Measurements from ENCODE around the gene SORCS1. TPM values are rescaled to one million over a fixed set of nuclear protein-coding genes. Genes with fewer than 3 reads are reported as not detected.

Gene SORCS1
- total RNA-seq, 3 donors from 2014 or later, result 0.73 to 3.3 (median 2.9) TPM

GRCh38 chr10:107064075-107064474, 100.4 kb downstream of the SORCS1 start:
- no peaks in the 10 kb centered on the region for H3K9me3 ChIP-seq

GRCh38 chr10:107059872-107060271, 104.6 kb downstream of the SORCS1 start:
- Histone ChIP-seq H3K4me3 (no peak overlapping the region), H3K27ac (no peak overlapping the region), H3K36me3 (no peaks in the 10 kb centered on the region), H3K9me3 (no peaks in the 10 kb centered on the region), H3K27me3 (no peaks in the 10 kb centered on the region), H3K4me1 (no peaks in the 10 kb centered on the region)
- TF ChIP-seq, protein P1, sequence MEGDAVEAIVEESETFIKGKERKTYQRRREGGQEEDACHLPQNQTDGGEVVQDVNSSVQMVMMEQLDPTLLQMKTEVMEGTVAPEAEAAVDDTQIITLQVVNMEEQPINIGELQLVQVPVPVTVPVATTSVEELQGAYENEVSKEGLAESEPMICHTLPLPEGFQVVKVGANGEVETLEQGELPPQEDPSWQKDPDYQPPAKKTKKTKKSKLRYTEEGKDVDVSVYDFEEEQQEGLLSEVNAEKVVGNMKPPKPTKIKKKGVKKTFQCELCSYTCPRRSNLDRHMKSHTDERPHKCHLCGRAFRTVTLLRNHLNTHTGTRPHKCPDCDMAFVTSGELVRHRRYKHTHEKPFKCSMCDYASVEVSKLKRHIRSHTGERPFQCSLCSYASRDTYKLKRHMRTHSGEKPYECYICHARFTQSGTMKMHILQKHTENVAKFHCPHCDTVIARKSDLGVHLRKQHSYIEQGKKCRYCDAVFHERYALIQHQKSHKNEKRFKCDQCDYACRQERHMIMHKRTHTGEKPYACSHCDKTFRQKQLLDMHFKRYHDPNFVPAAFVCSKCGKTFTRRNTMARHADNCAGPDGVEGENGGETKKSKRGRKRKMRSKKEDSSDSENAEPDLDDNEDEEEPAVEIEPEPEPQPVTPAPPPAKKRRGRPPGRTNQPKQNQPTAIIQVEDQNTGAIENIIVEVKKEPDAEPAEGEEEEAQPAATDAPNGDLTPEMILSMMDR (IDR thresholded peaks at IDR 0.05), result no peak
- TF ChIP-seq POLR2A (IDR thresholded peaks at IDR 0.05), result no peak
- TF ChIP-seq POLR2AphosphoS5 (IDR thresholded peaks at IDR 0.05), result no peak
- no peak for DNase-seq (ENCODE audit: low spot score in 2 of 2)
- intact Hi-C loops (cut with DNase I; ENCODE audit: low total_unique reads), result no loop called here

More at GRCh38 chr10:107064075-107064474, 100.4 kb downstream of the SORCS1 start:
- no peak for DNase-seq (ENCODE audit: low spot score in 2 of 2)
- TF ChIP-seq POLR2AphosphoS5 (IDR thresholded peaks at IDR 0.05), result no peak
- TF ChIP-seq, protein P1 (IDR thresholded peaks at IDR 0.05), result no peak
- no peak overlapping the region for H3K4me3 ChIP-seq
- no peaks in the 10 kb centered on the region for H3K4me1 ChIP-seq
- H3K36me3 ChIP-seq, result no peaks in the 10 kb centered on the region
- intact Hi-C loops (cut with DNase I; ENCODE audit: low total_unique reads), result no loop called here
- H3K27ac ChIP-seq, result no peak overlapping the region
- no peaks in the 10 kb centered on the region for H3K27me3 ChIP-seq

- Histone ChIP-seq H3K9me3 (no peaks in the 10 kb centered on the region), H3K4me1 (no peaks in the 10 kb centered on the region), H3K27me3 (no peaks in the 10 kb centered on the region), H3K4me3 (no peak overlapping the region), H3K36me3 (no peaks in the 10 kb centered on the region), H3K27ac (no peak overlapping the region)
- no peak for DNase-seq (ENCODE audit: low spot score in 2 of 2)
- intact Hi-C loops (cut with DNase I; ENCODE audit: low total_unique reads), result no loop called here
- TF ChIP-seq POLR2A (IDR thresholded peaks at IDR 0.05), result no peak
- no peak for TF ChIP-seq POLR2AphosphoS5 (IDR thresholded peaks at IDR 0.05)
- TF ChIP-seq, protein P1 (IDR thresholded peaks at IDR 0.05), result no peak
Observed at GRCh38 chr10:107059068-107059804, 105.3 kb downstream of the SORCS1 start.

GRCh38 chr10:107058331-107058730, 106.2 kb downstream of the SORCS1 start:
- no peak overlapping the region for H3K27ac ChIP-seq
- intact Hi-C loops (cut with DNase I; ENCODE audit: low total_unique reads), result no loop called here
- H3K4me3 ChIP-seq, result no peak overlapping the region
- DNase-seq (ENCODE audit: low spot score in 2 of 2), result no peak
- TF ChIP-seq POLR2A (IDR thresholded peaks at IDR 0.05), result no peak
- no peak for TF ChIP-seq POLR2AphosphoS5 (IDR thresholded peaks at IDR 0.05)
- TF ChIP-seq, protein P1 (IDR thresholded peaks at IDR 0.05), result no peak
- no peaks in the 10 kb centered on the region for H3K4me1 ChIP-seq
- H3K36me3 ChIP-seq, result no peaks in the 10 kb centered on the region
- H3K9me3 ChIP-seq, result no peaks in the 10 kb centered on the region
- no peaks in the 10 kb centered on the region for H3K27me3 ChIP-seq

DNA sequence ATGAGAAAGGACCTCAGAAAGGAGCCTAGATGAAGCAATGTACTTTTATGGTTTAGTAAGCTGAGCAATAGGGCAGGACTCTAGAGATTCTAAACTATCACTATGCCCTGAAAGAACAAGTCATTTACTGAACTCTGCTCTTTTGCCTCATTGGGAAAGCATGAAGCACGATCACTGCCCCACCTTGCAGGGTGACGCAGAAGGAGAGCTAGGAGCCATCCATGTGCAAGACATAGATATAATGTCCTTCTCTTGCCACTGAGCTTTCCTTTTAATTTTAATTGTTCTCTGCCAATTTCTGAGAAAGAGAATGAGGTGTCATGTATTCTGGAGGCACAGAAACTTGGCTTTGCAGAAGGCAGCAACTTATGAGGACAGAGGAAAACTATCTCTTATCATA, 108.3 kb downstream of the SORCS1 start:
- no peak for DNase-seq (ENCODE audit: low spot score in 2 of 2)
- no peaks in the 10 kb centered on the region for H3K27me3 ChIP-seq
- no peaks in the 10 kb centered on the region for H3K36me3 ChIP-seq
- intact Hi-C loops (cut with DNase I; ENCODE audit: low total_unique reads), result no loop called here
- H3K4me1 ChIP-seq, result no peaks in the 10 kb centered on the region
- TF ChIP-seq, protein P1 (IDR thresholded peaks at IDR 0.05), result no peak
- TF ChIP-seq POLR2A (IDR thresholded peaks at IDR 0.05), result no peak
- no peaks in the 10 kb centered on the region for H3K9me3 ChIP-seq
- H3K4me3 ChIP-seq, result no peak overlapping the region
- H3K27ac ChIP-seq, result no peak overlapping the region
